NCI-H1930 (cell line): ENCODE measurements around the gene PRIMA1.
"Not testable (repeated sequence)": the region's sequence is repeated elsewhere in the genome, so short reads cannot be mapped to it uniquely, and the experiment has no call there.

Source experiments
- DNase-seq, 2 experiments: peaks; one replicate each; lab custom pipeline; 2025; lab: John Stamatoyannopoulos, UW

PRIMA1 gene

DNA sequence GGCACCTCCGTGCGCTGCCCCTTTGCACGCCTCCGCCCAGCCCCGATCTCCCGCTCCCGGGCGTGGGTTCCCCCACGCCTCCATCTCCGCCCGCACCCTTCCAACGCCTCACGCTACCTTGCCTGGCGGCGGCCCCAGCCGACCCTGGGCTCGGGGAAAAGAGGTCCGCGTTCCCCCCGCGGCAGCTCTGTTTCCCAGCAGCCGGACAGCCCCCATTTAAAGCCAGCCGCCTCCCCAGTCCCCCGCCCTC is at the start of gene PRIMA1:
PRIMA1 (minus strand) TSS at position 193 of the 250 bp plus-strand sequence. CDS start 767 bp downstream, outside the sequence.
- DNase-seq: no peak

GRCh38 chr14:93834699-93835371 is 46.5 kb upstream of the PRIMA1 start:
- no peak for DNase-seq

- no peak for DNase-seq
These were observed 44.4 kb upstream of the PRIMA1 start for GRCh38 chr14:93832665-93833064.

DNA sequence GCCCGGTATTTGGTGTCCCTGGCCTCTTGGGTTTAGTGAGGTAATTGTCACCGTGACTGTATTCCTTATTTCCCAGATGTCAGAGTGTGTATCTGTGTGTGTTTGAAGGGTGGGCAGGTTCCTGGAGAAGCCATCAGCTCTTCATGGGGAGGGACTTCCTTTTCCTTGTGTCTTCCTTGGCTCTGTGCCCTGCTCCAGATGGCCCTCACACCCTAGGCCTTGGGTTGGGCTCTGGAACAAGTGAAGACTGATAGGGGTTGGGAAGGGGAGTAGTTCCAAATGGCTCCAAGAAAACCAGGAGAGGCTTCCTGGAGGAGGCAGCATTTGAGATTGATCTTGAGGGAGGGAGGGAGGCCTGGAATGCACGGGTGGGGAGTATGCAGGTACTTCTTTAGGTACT is 43.8 kb upstream of the PRIMA1 start:
- no peak for DNase-seq

DNA sequence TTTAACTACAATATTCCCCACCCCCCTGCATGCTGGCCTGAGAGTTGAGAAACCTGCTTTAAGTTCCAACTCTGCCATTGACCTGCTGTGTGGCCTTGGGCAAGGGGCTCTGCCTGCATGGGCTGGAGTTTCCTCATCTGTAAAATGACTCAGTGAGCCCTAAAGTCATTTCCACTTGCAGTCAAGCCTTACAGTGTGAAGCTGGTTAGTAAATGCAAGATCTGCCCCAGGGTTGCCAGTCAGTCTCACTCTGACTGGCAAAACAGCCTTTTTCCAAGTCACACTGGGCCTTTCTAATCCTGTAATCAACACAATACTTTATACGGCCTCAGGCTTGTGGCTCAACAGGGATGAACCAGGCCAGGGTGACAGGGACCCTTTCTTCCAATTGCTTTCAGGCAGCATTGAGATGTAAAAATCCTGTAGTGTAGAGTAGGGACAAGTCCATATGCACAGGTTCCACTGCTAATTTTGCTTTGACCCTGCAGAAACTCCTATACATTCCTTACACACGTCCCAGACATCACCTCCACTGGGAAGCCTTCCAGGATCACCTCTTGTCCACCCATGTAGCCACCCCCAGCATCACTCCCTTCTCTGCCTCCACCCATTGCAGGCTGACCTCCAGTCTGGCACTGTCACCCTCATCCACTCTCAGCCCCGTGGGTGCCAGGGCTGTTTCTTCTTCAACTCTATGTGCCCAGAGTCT is 42.6 kb upstream of the PRIMA1 start:
- DNase-seq: no peak

DNA sequence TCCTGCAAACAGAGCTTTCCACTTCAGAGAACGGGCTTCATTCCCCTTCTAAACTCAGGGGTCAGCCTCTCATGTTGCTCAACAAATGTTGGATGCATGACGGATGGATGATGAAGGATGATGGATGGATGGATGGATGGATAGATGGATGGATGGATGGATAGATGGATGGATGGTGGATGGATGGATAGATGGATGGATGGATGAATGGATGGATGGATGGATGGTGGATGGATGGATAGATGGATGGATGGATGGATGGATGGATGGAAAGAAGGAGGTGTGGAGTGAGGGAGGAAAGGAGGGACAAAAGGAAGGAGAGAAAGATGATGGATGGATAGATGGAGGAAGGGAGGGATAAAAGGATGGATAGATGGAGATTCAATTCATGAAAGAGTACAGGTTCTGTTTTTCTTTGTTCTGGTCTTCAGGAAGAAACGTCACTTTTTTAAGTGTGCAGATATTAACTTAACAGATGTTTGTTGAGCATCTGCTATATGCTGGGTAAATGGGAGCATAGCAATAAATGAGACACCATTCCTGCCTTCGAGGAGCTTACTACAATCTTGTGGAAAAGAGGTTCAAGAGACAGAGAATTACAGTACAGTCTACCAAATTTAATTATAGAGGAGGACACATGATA is 41.7 kb upstream of the PRIMA1 start:
- no peak for DNase-seq

- no peak for DNase-seq
These were observed 36.9 kb upstream of the PRIMA1 start for GRCh38 chr14:93825235-93825553.

DNA sequence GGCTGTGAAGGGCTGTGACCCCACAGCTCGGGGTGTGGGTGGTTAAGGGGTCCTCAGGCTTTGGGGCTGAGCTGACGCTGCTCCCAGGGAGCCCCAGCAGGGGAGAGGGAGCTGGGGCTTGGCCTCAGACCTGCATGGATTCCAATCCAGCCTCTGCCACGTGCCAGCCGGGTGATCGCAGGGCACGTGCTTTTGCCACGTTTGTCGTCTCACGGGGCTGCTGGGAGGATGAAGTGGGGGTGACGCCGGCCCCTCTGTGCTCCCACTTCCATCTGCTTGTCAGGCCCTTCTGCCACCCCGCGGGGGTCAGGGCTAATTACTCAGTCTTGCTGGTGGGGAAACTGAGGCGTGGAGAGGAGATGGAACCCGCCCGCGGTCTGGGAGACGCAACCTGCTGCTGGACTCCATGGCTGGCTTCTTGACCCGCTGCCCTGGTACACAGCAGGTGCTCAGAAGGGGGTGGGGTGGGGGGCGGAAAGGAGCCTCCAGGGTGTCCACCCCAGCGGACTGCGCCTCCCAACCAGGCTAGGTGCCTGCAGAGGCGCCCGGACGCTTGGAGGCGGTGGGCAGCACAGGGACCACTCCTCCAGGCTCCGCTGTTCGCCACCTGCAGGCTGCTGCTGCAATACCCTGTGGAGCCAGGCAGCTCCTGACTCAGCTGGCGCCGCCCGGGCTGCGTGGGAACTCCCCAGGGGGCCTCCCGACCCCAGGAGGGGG is 36.4 kb upstream of the PRIMA1 start:
- DNase-seq: no peak

DNA sequence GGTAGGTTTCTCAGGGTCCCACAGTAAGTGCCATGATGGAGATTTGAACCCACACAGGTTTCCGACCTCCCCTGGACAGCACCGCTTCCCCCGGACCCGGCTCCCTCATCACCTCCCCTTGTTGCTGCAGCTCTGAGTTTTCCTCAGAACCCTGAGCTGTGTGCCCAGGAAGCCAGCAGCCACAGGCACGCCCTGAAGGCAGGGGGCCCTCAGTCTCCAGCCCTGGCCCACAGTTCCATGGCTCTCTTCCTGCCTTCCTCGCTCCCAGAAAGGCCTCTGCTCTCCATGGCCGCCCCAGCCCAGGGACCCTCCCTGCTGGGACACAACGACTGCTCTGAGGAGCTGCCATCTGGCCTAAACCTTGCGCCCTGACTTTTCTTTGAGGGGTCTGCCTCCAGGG is 35.8 kb upstream of the PRIMA1 start:
- no peak for DNase-seq

DNA sequence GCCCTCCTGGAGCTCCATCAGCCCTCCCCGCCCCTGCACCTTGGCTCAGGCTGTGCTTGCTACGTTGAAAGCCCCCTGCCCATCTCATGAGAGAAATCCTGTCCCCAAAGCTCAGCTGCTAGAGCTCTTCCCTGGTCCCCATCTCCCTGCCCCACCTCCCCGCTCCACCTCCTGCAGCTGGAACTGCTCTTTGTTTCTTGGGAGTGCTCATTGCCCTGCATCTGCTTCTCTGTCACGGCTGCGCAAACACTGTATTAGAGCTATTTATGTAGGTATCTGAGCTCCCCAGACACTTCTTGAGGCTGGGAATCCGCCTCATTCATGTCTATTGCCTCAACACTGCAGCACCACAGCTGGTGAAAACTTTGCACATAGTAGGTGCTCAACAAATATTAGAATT is 32.8 kb upstream of the PRIMA1 start:
- DNase-seq: no peak

GRCh38 chr14:93818857-93819256 is 30.6 kb upstream of the PRIMA1 start:
- no peak for DNase-seq

- no peak for DNase-seq
These were observed 23.4 kb upstream of the PRIMA1 start for GRCh38 chr14:93811676-93812075.

- DNase-seq: no peak
These were observed 22.7 kb upstream of the PRIMA1 start for GRCh38 chr14:93811020-93811419.

DNA sequence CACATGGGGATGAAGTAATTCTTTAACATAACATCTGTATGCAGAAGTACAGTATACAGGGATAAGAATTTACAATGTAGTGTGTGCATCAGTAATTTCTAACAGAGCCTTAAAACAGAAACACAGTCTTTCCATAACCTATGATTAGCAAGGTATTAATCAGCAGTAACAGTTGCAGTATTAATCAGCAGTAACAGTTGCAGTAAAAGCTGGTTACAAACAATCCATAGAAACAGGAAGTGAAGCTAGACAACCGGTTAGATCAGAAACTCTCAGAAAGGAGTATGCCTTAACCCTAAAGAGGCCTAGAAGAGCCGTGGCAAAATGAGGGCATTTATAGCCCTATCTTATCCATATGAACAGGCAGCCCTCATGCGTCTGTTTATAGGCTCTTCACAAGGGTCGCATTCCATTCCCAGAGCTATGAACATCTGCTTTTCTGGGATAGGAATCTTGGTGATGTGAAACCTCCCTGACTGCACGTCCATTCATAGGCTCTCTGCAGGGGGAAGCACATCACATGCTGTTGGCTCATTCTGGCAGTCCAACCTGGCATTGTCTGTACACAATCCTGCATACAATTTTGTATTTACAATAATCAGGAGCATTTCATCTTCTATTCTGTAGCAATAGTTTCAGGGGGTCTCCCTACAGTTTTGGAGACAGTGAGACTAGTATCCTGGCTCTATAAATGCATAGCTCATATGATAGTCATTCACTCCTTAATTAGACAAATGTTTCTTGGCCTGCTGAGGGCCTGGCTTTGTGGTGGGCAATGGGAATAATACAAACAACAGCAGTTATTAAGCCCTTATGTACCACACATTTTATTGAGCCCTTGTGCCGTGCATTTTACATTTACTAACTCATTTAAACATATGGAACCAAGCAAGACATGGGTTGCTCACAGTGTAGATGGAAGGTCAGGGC is 21.5 kb upstream of the PRIMA1 start:
- not testable (repeated sequence) for DNase-seq

GRCh38 chr14:93804654-93805053 is 16.4 kb upstream of the PRIMA1 start:
- no peak for DNase-seq

- no peak for DNase-seq
These were observed 15.4 kb upstream of the PRIMA1 start for GRCh38 chr14:93803408-93804318.

GRCh38 chr14:93799989-93800921 is 12.0 kb upstream of the PRIMA1 start:
- DNase-seq: no peak

DNA sequence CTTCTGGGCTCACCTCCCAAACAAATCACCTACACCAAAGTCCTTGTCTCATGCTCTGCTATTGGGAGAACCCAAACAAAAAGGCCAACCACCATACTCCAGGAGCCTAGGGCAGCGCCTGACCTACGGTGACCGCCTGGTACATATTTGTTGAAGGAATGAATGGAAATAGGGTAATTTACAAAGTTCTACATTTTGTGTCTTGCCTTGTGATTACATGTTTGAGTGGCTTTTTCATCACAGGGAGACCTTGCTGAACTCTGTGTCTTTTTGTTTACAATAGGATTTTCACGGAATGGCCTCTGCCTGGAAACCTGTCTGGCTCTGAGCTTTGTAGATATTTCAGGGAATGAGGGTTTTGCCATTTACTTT is 11.3 kb upstream of the PRIMA1 start:
- DNase-seq: no peak

GRCh38 chr14:93797536-93797935 is 9.3 kb upstream of the PRIMA1 start:
- DNase-seq: no peak

GRCh38 chr14:93797071-93797470 is 8.8 kb upstream of the PRIMA1 start:
- DNase-seq: no peak
